GM12878 (cell line): Measurements from ENCODE around the gene TMEM179B. TPM values are rescaled to one million over a fixed set of nuclear protein-coding genes. Genes with fewer than 3 reads are reported as not detected.

Experiments used
- ATAC-seq: fragments of 200-7000 bp; cut with Tn5 transposase; 3 replicates; pipeline ENCODE4 v1.9.1; 2020; ENCODE audit warnings: mild to moderate bottlenecking, moderate library complexity
- BruUV-seq: library from RNA; stranded (reverse); fragments of 400-500 nt; replicated peaks from 2 replicates; lab custom pipeline; 2021; lab: Mats Ljungman, UMichigan
- CTCF ChIA-PET: fragments of 300-600 bp; sonication (Branson Sonifier 250); formaldehyde crosslinking; extraction: SDS; loops from one replicate; lab custom pipeline; 2021; ENCODE audit warnings: inconsistent platforms; lab: Yijun Ruan, JAX
- POLR2A ChIA-PET: fragments of 350-600 bp; formaldehyde crosslinking; extraction: SDS; loops from one replicate; lab custom pipeline; 2021; ENCODE audit warnings: inconsistent platforms; lab: Charles Lee
- RAD21 ChIA-PET: fragments of 300-600 bp; sonication (Branson Sonifier 250); formaldehyde crosslinking; loops from one replicate; lab custom pipeline; 2023; ENCODE audit warnings: antibody characterized with exemption; ENCODE audit not compliant: unreplicated experiment; lab: Charles Lee
- SMC1A ChIA-PET: fragments of 300-600 bp; sonication (Branson Sonifier 250); formaldehyde crosslinking; loops from one replicate; lab custom pipeline; 2023; ENCODE audit not compliant: unreplicated experiment, uncharacterized antibody; lab: Charles Lee
- DNase-seq: peaks from one replicate; pipeline ENCODE4 v3.0.0-alpha.2; 2011; ENCODE audit warnings: low read depth, low spot score
- FAIRE-seq: peaks from 3 replicates; lab custom pipeline; 2011; peaks lifted over from hg19 to GRCh38; lab: Jason Lieb, UNC
- H2AFZ ChIP-seq: 2 replicates; pipeline ENCODE4 v1.6.0; 2011; ENCODE audit warnings: low read depth, low read length, control low read depth; ENCODE audit not compliant: control insufficient read depth
- H3K27ac ChIP-seq: 2 replicates; pipeline ENCODE4 v1.5.1; 2011; ENCODE audit warnings: control low read depth; ENCODE audit not compliant: control insufficient read depth, insufficient read depth
- H3K27me3 ChIP-seq, 2 experiments: replicated peaks in 1 of 2; 2 replicates each; pipeline versions ENCODE4 v1.6.0 to v1.6.1; 2011; ENCODE audit warnings: low read length in 1 of 2; ENCODE audit not compliant: control insufficient read depth in 2 of 2, insufficient read depth in 2 of 2
- H3K36me3 ChIP-seq, 2 experiments: 2 replicates each; pipeline ENCODE4 v1.5.1; 2011; ENCODE audit warnings: low read length in 1 of 2; ENCODE audit not compliant: control insufficient read depth in 2 of 2, insufficient read depth in 2 of 2
- H3K4me1 ChIP-seq: 2 replicates; pipeline ENCODE4 v1.6.1; 2011; ENCODE audit warnings: mild to moderate bottlenecking, low read length, moderate library complexity, mixed read lengths; ENCODE audit not compliant: control insufficient read depth, insufficient read depth
- H3K4me2 ChIP-seq: 2 replicates; pipeline ENCODE4 v1.6.0; 2011; ENCODE audit warnings: control low read depth; ENCODE audit not compliant: control insufficient read depth, insufficient read depth
- H3K4me3 ChIP-seq: fragments of 200-600 bp; sonication (generic); 2 replicates; pipeline ENCODE4 v1.5.1; 2016
- H3K79me2 ChIP-seq: 2 replicates; pipeline ENCODE4 v1.6.0; 2011; ENCODE audit warnings: low read length; ENCODE audit not compliant: control insufficient read depth, insufficient read depth
- H3K9ac ChIP-seq: 2 replicates; pipeline ENCODE4 v1.8.0; 2011; ENCODE audit warnings: low read length, control low read depth, mixed read lengths; ENCODE audit not compliant: control insufficient read depth, insufficient read depth
- H3K9me3 ChIP-seq: replicated peaks from 3 replicates; pipeline ENCODE4 v1.5.1; 2011; ENCODE audit warnings: mild to moderate bottlenecking, low read length; ENCODE audit not compliant: control insufficient read depth, insufficient read depth
- H4K20me1 ChIP-seq: 2 replicates; pipeline ENCODE4 v1.6.0; 2011; ENCODE audit not compliant: control insufficient read depth, insufficient read depth
- ATF7 ChIP-seq: fragments of 450-650 bp; IDR thresholded peaks from 2 replicates; pipeline ENCODE4 v1.6.1; 2016; ENCODE audit warnings: low read depth, mild to moderate bottlenecking
- CHD1 ChIP-seq: IDR thresholded peaks from 2 replicates; pipeline ENCODE4 v1.6.1; 2012; ENCODE audit warnings: low read depth, low read length, improper control_type of control experiment
- CUX1 ChIP-seq: IDR thresholded peaks from 2 replicates; pipeline ENCODE4 v1.6.1; 2012; ENCODE audit warnings: improper control_type of control experiment, low read depth, low read length; ENCODE audit not compliant: insufficient replicate concordance
- ELK1 ChIP-seq: IDR thresholded peaks from 2 replicates; pipeline ENCODE4 v1.6.1; 2012; ENCODE audit warnings: low read depth, low read length, improper control_type of control experiment
- HCFC1 ChIP-seq: fragments of 150-350 bp; IDR thresholded peaks from 2 replicates; pipeline ENCODE4 v1.6.1; 2014; ENCODE audit warnings: low read length
- HDGF ChIP-seq: fragments of 450-650 bp; IDR thresholded peaks from 2 replicates; pipeline ENCODE4 v1.6.1; 2016; ENCODE audit warnings: antibody characterized with exemption
- JUND ChIP-seq: IDR thresholded peaks from 2 replicates; pipeline ENCODE4 v1.6.1; 2012; ENCODE audit warnings: low read depth, mild to moderate bottlenecking, low read length, improper control_type of control experiment, moderate library complexity
- POLR2AphosphoS2 ChIP-seq: IDR thresholded peaks from 2 replicates; pipeline ENCODE4 v1.6.1; 2011; ENCODE audit warnings: low read depth, mild to moderate bottlenecking, low read length, improper control_type of control experiment, moderate library complexity
- SIX5 ChIP-seq: IDR thresholded peaks from 2 replicates; pipeline ENCODE4 v1.6.1; 2011; ENCODE audit warnings: mild to moderate bottlenecking, low read depth, low read length, moderate library complexity; ENCODE audit not compliant: severe bottlenecking
- TAF1 ChIP-seq: IDR thresholded peaks from 2 replicates; pipeline ENCODE4 v1.6.1; 2011; ENCODE audit warnings: mild to moderate bottlenecking, low read depth, low read length, borderline replicate concordance
- TARDBP ChIP-seq: IDR thresholded peaks from 2 replicates; pipeline ENCODE4 v1.6.1; 2016; ENCODE audit warnings: borderline replicate concordance
- ZNF384 ChIP-seq: IDR thresholded peaks from 2 replicates; pipeline ENCODE4 v1.6.1; 2012; ENCODE audit warnings: low read depth, mild to moderate bottlenecking, low read length, improper control_type of control experiment, borderline replicate concordance
- WGBS: methylation state at CpG from one replicate; pipeline ENCODE4 v1.1.6; 2016; ENCODE audit warnings: low lambda C conversion rate; ENCODE audit not compliant: insufficient replicate concordance, insufficient coverage; ENCODE audit errors: missing lambda C conversion rate; 5-methylcytosine and 5-hydroxymethylcytosine counted together
- in situ Hi-C: fragments of 300-500 bp; cut with MboI; formaldehyde crosslinking; loops from 9 replicates; pipeline ENCODE4 v1.14.3; 2018; ENCODE audit warnings: mixed read lengths
- intact Hi-C: fragments of 100-400 bp; cut with micrococcal nuclease; formaldehyde crosslinking; loops from one replicate; pipeline ENCODE4 v1.14.2; 2022; ENCODE audit not compliant: unreplicated experiment
- polyA plus RNA-seq, 11 experiments: library from polyadenylated mRNA; depleted of rRNA in 4 of 11; unstranded in 6 of 11; stranded (reverse) in 5 of 11; fragments of >200 nt; fragmentation: Nextera tagmentation in 4 of 11; fragmentation: Illumina TruSeq in 1 of 11; extraction: Ambion mirVana in 4 of 11; extraction: Trizol in 1 of 11; gene quantifications; 1 replicate in 1 of 11; 2 replicates in 10 of 11; pipeline versions ENCODE4 v1.2.1 to v1.2.3, GENCODE V29; 2011 to 2016; ENCODE audit warnings: inconsistent platforms in 2 of 11, missing spikeins in 2 of 11, low read depth in 1 of 11
- total RNA-seq, 4 experiments: library from RNA; depleted of rRNA in 3 of 4; stranded (reverse); fragments of >200 nt in 3 of 4; fragmentation: Illumina TruSeq in 1 of 4; extraction: Trizol in 1 of 4; gene quantifications; 2 replicates each; pipeline versions ENCODE4 v1.2.1 to v1.2.3, GENCODE V29; 2013 to 2021
- TF ChIP-seq, protein P1 (sequence below): fragments of 450-650 bp; IDR thresholded peaks from 2 replicates; pipeline ENCODE4 v1.6.1; 2017; ENCODE audit warnings: low read depth, mild to moderate bottlenecking, moderate library complexity

The TMEM179B gene
- total and polyA plus RNA-seq, 10 of the 15 experiments (the other 5 are each of a cell fraction or from before 2014, with no cell fraction given): 21.7 to 82.4 (median 42.0) TPM

DNA sequence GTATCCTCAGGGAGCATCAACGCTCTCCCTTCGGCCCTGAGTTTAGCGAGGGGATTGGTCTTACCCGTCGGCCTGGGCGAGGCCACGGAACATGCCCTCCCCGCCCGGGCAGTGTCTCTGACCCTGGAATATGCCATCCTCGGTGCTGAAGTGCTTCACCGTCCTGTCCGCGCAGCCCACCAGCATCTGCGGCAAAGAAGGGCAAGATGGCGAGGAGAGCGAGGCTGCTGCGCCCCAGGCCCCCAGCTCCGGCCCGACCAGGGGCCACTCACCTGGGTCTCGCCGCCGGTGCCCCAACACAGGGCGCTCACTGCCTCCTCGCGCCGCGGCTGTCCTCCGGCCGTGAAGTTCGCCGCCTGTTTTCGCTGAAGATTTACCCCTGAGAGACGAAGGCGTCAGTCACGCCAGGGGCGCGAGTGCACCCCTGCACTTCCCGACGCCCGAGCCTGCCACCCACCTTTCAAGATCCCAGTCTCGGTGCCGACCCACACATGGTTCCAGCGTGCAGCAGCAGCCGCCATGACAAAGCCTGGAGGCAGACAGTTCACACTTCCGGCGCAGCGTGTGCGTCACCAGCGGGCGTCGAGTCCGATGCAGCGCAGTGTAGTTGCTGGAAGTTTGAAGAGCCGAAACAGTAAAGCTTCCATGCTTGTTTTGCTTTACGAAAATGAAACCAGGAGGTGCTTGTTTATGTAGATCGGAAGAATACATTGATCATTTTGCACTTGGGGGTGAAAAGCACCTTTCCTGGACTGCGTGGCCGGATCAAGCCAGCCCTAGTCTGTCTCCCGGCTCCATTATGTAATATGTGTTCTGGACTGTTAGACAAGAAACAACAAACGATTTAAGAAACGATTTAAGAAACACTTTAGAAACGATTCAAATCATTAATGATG, 52.1 kb downstream of the TMEM179B start, which contains the start of gene WDR74:
Gene WDR74, minus strand, starts transcription at position 541 of the 896 bp plus-strand sequence. Its CDS starts 20 bp downstream, at position 521.
- Histone ChIP-seq H3K27me3 (no peaks in the 10 kb centered on the region), H3K9me3 (no peaks in the 10 kb centered on the region), H3K9ac (peak within 1 kb of the TSS; percentile 97), H3K36me3 (peaks cover 11 to 14% of the 10 kb centered on the region in 2 experiments), H3K4me2 (peak within 1 kb of the TSS; percentile 91), H2AFZ (peak within 1 kb of the TSS; percentile 76), H3K27ac (peak within 1 kb of the TSS; percentile 99), H3K79me2 (peaks cover 22% of the 10 kb centered on the region), H3K4me1 (peaks cover 7% of the 10 kb centered on the region), H4K20me1 (no peaks in the 10 kb centered on the region), H3K4me3 (peak within 1 kb of the TSS; percentile 79)
- SMC1A ChIA-PET: interaction anchor here (0.6 to 3.0 kb wide), 7 partner anchors 17 to 92 kb away, joined by 3 to 36 read pairs (median 4); no protein-coding TSS in a partner anchor
- DNase-seq (peak; percentile 93), ATAC-seq (peak; percentile 59), FAIRE-seq (peak; percentile 69)
- CTCF ChIA-PET: interaction anchor here (0.7 to 3.4 kb wide), 4 partner anchors 17 to 53 kb away, joined by 4 to 28 read pairs (median 8); partner anchors contain the start of gene TMEM179B
- TSS peak; percentile 28 for BruUV-seq
- intact Hi-C loops (loop anchor here (1.0 to 10.0 kb wide), 2 partner anchors 53 to 244 kb away; partner anchors contain the start of gene TUT1), in situ Hi-C loops (no loop called here)
- RAD21 ChIA-PET: interaction anchor here (1.3 to 2.9 kb wide), 4 partner anchors 16 to 68 kb away, joined by 3 to 31 read pairs (median 9); partner anchors contain the start of genes TAF6L and TMEM179B
- POLR2A ChIA-PET: interaction anchor here (0.6 to 3.4 kb wide), 10 partner anchors 13 to 175 kb away, joined by 3 to 92 read pairs (median 9); partner anchors contain the start of genes HNRNPUL2, NXF1, SLC3A2 and TTC9C
- under 1% methylated on average over 62 of the region's 62 CpGs for WGBS
- TF ChIP-seq CUX1: peak; percentile 55
- TF ChIP-seq POLR2AphosphoS2: peak; percentile 88; the same call in 1 of the 2 replicates
- peak; percentile 65 for TF ChIP-seq ATF7
- peak; percentile 85; the same call in 1 of the 2 replicates for TF ChIP-seq HDGF
- TF ChIP-seq CHD1: 0 out of 2 replicates have a peak, but pooled peaks have one; percentile 76
- TF ChIP-seq TAF1: peak; percentile 94
- TF ChIP-seq, protein P1, sequence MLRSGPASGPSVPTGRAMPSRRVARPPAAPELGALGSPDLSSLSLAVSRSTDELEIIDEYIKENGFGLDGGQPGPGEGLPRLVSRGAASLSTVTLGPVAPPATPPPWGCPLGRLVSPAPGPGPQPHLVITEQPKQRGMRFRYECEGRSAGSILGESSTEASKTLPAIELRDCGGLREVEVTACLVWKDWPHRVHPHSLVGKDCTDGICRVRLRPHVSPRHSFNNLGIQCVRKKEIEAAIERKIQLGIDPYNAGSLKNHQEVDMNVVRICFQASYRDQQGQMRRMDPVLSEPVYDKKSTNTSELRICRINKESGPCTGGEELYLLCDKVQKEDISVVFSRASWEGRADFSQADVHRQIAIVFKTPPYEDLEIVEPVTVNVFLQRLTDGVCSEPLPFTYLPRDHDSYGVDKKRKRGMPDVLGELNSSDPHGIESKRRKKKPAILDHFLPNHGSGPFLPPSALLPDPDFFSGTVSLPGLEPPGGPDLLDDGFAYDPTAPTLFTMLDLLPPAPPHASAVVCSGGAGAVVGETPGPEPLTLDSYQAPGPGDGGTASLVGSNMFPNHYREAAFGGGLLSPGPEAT: peak; percentile 98
- no peak for TF ChIP-seq JUND
- peak; percentile 64 for TF ChIP-seq SIX5
- peak; percentile 93 for TF ChIP-seq ELK1
- TF ChIP-seq TARDBP: peak; percentile 80
- TF ChIP-seq ZNF384: no peak
- peak; percentile 90 for TF ChIP-seq HCFC1
